Smooth muscle cell of the brain vasculature (primary cell): ENCODE data around the gene PATL2.
A peak's percentile ranks its signal among the peaks of the same experiment; 100 is the strongest.
"Not testable (repeated sequence)": the region's sequence is repeated elsewhere in the genome, so short reads cannot be mapped to it uniquely, and the experiment has no call there.

Source experiments
- DNase-seq: peaks from one replicate; pipeline ENCODE4 v3.0.0-alpha.2; 2012; ENCODE audit warnings: low read depth, low spot score

Gene PATL2

GRCh38 chr15:44719293-44719999, 8.3 kb upstream of the PATL2 start:
- no peak for DNase-seq

GRCh38 chr15:44718927-44719292, 7.8 kb upstream of the PATL2 start:
- no peak for DNase-seq

GRCh38 chr15:44718180-44718926, 7.2 kb upstream of the PATL2 start:
- no peak for DNase-seq

GRCh38 chr15:44716983-44717602, 6.0 kb upstream of the PATL2 start:
- no peak for DNase-seq

- DNase-seq = no peak
Measured at GRCh38 chr15:44715797-44716334, 4.7 kb upstream of the PATL2 start.

GRCh38 chr15:44715142-44715796, 4.1 kb upstream of the PATL2 start:
- no peak for DNase-seq

- DNase-seq = no peak
Measured at GRCh38 chr15:44713006-44713966, 2.2 kb upstream of the PATL2 start.

GRCh38 chr15:44712346-44713005, 1.4 kb upstream of the PATL2 start:
- peak; percentile 62 for DNase-seq

GRCh38 chr15:44711743-44712345, 721 bp upstream of the PATL2 start:
- no peak for DNase-seq

- no peak for DNase-seq
Measured at GRCh38 chr15:44710236-44711095, 657 bp downstream of the PATL2 start.

GRCh38 chr15:44706946-44707636, 4.0 kb downstream of the PATL2 start:
- DNase-seq = no peak

- DNase-seq = no peak
Measured at GRCh38 chr15:44706401-44706800, 4.7 kb downstream of the PATL2 start.

GRCh38 chr15:44705986-44706385, 5.1 kb downstream of the PATL2 start:
- no peak for DNase-seq

GRCh38 chr15:44700676-44701075, 10.4 kb downstream of the PATL2 start:
- DNase-seq = not testable (repeated sequence)

- no peak for DNase-seq
Measured at GRCh38 chr15:44698641-44699040, 12.5 kb downstream of the PATL2 start.

GRCh38 chr15:44697014-44697413, 14.1 kb downstream of the PATL2 start:
- no peak for DNase-seq

- DNase-seq = no peak
Measured at GRCh38 chr15:44695294-44695693, 15.8 kb downstream of the PATL2 start.

- no peak for DNase-seq
Measured at GRCh38 chr15:44694416-44694815, 16.7 kb downstream of the PATL2 start.
